Smooth muscle cell (in vitro differentiated cells): Measurements from ENCODE around the gene PDYN. TPM values are rescaled to one million over a fixed set of nuclear protein-coding genes. Genes with fewer than 3 reads are reported as not detected.

ENCODE experiments used
- DNase-seq: peaks from one replicate; lab custom pipeline; 2025; ENCODE audit not compliant: unreplicated experiment; lab: John Stamatoyannopoulos, UW
- H2AFZ ChIP-seq: fragments of 200-600 bp; sonication (generic); 2 replicates; pipeline ENCODE4 v1.6.0; 2016; ENCODE audit warnings: antibody characterized with exemption, low read depth, mild to moderate bottlenecking
- H3F3A ChIP-seq: fragments of 200-600 bp; sonication (generic); 2 replicates; pipeline ENCODE4 v1.6.0; 2017; ENCODE audit warnings: antibody characterized with exemption, low read depth
- H3K27ac ChIP-seq: fragments of 200-600 bp; sonication (generic); 2 replicates; pipeline ENCODE4 v1.5.1; 2016; ENCODE audit warnings: low read depth, mild to moderate bottlenecking
- H3K27me3 ChIP-seq: fragments of 200-600 bp; sonication (generic); 2 replicates; pipeline ENCODE4 v1.6.1; 2016; ENCODE audit warnings: low read depth, mild to moderate bottlenecking
- H3K36me3 ChIP-seq: fragments of 200-600 bp; sonication (generic); 2 replicates; pipeline ENCODE4 v1.5.1; 2016; ENCODE audit warnings: low read depth
- H3K4me1 ChIP-seq: fragments of 200-600 bp; sonication (generic); 2 replicates; pipeline ENCODE4 v1.5.1; 2016; ENCODE audit warnings: low read depth
- H3K4me2 ChIP-seq: fragments of 200-600 bp; sonication (generic); 2 replicates; pipeline ENCODE4 v1.6.0; 2016; ENCODE audit warnings: mild to moderate bottlenecking
- H3K4me3 ChIP-seq: fragments of 200-600 bp; sonication (generic); 2 replicates; pipeline ENCODE4 v1.5.1; 2016; ENCODE audit warnings: mild to moderate bottlenecking
- H3K79me2 ChIP-seq: fragments of 200-600 bp; sonication (generic); 2 replicates; pipeline ENCODE4 v1.6.0; 2016; ENCODE audit warnings: low read depth, mild to moderate bottlenecking
- H3K9ac ChIP-seq: fragments of 200-600 bp; sonication (generic); 2 replicates; pipeline ENCODE4 v1.6.0; 2016; ENCODE audit warnings: low read depth
- H3K9me3 ChIP-seq: fragments of 200-600 bp; sonication (generic); replicated peaks from 2 replicates; pipeline ENCODE4 v1.5.1; 2016; ENCODE audit warnings: low read depth
- H4K20me1 ChIP-seq: fragments of 200-600 bp; sonication (generic); 2 replicates; pipeline ENCODE4 v1.6.0; 2016; ENCODE audit warnings: low read depth
- WGBS: methylation state at CpG from one replicate; pipeline ENCODE4 v1.1.7; 2016; ENCODE audit warnings: low lambda C conversion rate; 5-methylcytosine and 5-hydroxymethylcytosine counted together
- polyA plus RNA-seq: library from polyadenylated mRNA; unstranded; fragments of >200 nt; fragmentation: Nextera tagmentation; extraction: Ambion mirVana; gene quantifications from 2 replicates; pipeline ENCODE4 v1.2.1, GENCODE V29; 2016
- total RNA-seq: library from RNA; depleted of rRNA; stranded (reverse); fragments of >200 nt; gene quantifications from 2 replicates; pipeline ENCODE4 v1.2.3, GENCODE V29; 2014
- TF ChIP-seq, protein P1 (sequence below): fragments of 200-600 bp; sonication (generic); IDR thresholded peaks from 2 replicates; pipeline ENCODE4 v1.5.1; 2017; ENCODE audit warnings: borderline replicate concordance, mild to moderate bottlenecking, antibody characterized with exemption; ENCODE audit not compliant: insufficient read depth, poor library complexity, severe bottlenecking

PDYN gene
- total and polyA plus RNA-seq, 2 experiments from 2014 or later, result not detected

DNA sequence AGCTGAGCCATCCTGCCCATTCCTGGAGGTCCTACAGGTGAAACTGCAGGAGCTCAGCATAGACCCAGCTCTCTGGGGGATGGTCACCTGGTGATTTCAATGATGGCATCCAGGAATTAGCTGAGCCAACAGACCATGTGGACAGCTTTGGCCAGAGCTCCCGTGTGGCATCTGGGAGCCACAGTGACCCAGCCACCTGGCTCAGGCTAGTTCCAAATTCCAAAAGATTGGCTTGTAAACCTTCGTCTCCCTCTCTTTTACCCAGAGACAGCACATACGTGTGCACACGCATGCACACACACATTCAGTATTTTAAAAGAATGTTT, 54.6 kb downstream of the PDYN start:
- Histone ChIP-seq H3F3A (no peaks in the 10 kb centered on the region), H3K9me3 (no peaks in the 10 kb centered on the region), H3K4me2 (no peak overlapping the region), H3K79me2 (no peaks in the 10 kb centered on the region), H3K36me3 (no peaks in the 10 kb centered on the region), H3K4me3 (no peak overlapping the region), H3K27me3 (peaks cover 9% of the 10 kb centered on the region), H3K9ac (no peak overlapping the region), H2AFZ (no peak overlapping the region), H3K27ac (no peak overlapping the region), H3K4me1 (no peaks in the 10 kb centered on the region), H4K20me1 (no peaks in the 10 kb centered on the region)
- DNase-seq, result no peak
- TF ChIP-seq, protein P1, sequence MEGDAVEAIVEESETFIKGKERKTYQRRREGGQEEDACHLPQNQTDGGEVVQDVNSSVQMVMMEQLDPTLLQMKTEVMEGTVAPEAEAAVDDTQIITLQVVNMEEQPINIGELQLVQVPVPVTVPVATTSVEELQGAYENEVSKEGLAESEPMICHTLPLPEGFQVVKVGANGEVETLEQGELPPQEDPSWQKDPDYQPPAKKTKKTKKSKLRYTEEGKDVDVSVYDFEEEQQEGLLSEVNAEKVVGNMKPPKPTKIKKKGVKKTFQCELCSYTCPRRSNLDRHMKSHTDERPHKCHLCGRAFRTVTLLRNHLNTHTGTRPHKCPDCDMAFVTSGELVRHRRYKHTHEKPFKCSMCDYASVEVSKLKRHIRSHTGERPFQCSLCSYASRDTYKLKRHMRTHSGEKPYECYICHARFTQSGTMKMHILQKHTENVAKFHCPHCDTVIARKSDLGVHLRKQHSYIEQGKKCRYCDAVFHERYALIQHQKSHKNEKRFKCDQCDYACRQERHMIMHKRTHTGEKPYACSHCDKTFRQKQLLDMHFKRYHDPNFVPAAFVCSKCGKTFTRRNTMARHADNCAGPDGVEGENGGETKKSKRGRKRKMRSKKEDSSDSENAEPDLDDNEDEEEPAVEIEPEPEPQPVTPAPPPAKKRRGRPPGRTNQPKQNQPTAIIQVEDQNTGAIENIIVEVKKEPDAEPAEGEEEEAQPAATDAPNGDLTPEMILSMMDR, result no peak
- WGBS, result over 99% methylated on average over 4 of the region's 4 CpGs

DNA sequence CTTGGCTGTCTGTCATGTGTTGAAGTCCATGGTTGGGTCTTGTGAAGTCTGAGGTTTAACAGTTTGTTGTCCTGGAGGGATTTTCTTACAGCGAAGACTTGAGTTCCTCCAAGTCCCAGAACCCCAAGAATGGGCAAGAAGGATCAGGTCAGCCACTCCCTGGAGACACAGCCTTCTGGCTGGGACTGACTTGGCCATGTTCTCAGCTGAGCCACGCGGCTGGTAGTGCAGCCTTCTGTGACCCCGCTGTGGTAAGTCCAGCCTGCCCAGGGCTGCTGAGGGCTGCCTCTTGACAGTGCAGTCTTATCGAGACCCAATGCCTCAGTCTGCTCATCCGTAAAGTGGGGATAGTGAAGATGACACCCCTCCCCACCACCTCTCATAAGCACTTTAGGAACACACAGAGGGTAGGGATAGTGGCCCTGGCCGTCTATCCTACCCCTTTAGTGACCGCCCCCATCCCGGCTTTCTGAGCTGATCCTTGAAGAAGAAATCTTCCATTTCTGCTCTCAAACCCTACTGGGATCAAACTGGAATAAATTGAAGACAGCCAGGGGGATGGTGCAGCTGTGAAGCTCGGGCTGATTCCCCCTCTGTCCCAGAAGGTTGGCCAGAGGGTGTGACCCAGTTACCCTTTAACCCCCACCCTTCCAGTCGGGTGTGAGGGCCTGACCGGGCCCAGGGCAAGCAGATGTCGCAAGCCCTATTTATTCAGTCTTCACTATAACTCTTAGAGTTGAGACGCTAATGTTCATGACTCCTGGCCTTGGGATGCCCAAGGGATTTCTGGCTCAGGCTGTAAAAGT, 55.2 kb downstream of the PDYN start:
- Histone ChIP-seq H3K4me3 (no peak overlapping the region), H3K9ac (no peak overlapping the region), H3K9me3 (no peaks in the 10 kb centered on the region), H3K4me2 (no peak overlapping the region), H2AFZ (no peak overlapping the region), H3F3A (no peaks in the 10 kb centered on the region), H3K36me3 (no peaks in the 10 kb centered on the region), H4K20me1 (no peaks in the 10 kb centered on the region), H3K79me2 (no peaks in the 10 kb centered on the region), H3K4me1 (no peaks in the 10 kb centered on the region), H3K27me3 (peaks cover 3% of the 10 kb centered on the region), H3K27ac (no peak overlapping the region)
- TF ChIP-seq, protein P1, result no peak
- no peak for DNase-seq
- WGBS, result 93% methylated on average over 14 of the region's 14 CpGs

DNA sequence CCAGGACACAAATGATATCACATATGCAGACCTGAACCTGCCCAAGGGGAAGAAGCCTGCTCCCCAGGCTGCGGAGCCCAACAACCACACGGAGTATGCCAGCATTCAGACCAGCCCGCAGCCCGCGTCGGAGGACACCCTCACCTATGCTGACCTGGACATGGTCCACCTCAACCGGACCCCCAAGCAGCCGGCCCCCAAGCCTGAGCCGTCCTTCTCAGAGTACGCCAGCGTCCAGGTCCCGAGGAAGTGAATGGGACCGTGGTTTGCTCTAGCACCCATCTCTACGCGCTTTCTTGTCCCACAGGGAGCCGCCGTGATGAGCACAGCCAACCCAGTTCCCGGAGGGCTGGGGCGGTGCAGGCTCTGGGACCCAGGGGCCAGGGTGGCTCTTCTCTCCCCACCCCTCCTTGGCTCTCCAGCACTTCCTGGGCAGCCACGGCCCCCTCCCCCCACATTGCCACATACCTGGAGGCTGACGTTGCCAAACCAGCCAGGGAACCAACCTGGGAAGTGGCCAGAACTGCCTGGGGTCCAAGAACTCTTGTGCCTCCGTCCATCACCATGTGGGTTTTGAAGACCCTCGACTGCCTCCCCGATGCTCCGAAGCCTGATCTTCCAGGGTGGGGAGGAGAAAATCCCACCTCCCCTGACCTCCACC, 56.4 kb downstream of the PDYN start:
- Histone ChIP-seq H3K4me1 (no peaks in the 10 kb centered on the region), H3K36me3 (no peaks in the 10 kb centered on the region), H3K4me2 (no peak overlapping the region), H3K27ac (no peak overlapping the region), H3K4me3 (no peak overlapping the region), H2AFZ (no peak overlapping the region), H3K9ac (no peak overlapping the region), H3F3A (no peaks in the 10 kb centered on the region), H4K20me1 (no peaks in the 10 kb centered on the region), H3K27me3 (no peaks in the 10 kb centered on the region), H3K79me2 (no peaks in the 10 kb centered on the region), H3K9me3 (no peaks in the 10 kb centered on the region)
- no peak for DNase-seq
- WGBS, result 98% methylated on average over 23 of the region's 25 CpGs
- TF ChIP-seq, protein P1, result no peak
